HEK293 (cell line): ENCODE results near the gene THOC7.

ENCODE experiments used
- CTCF ChIA-PET: fragments of 350-600 bp; formaldehyde crosslinking; extraction: SDS; loops from one replicate; lab custom pipeline; 2021; ENCODE audit warnings: antibody characterized with exemption; lab: Yijun Ruan, JAX
- POLR2A ChIA-PET: fragments of 300-600 bp; formaldehyde crosslinking; extraction: SDS; loops from one replicate; lab custom pipeline; 2020; ENCODE audit warnings: antibody characterized with exemption, inconsistent platforms; lab: Yijun Ruan, JAX
- H3K27ac ChIP-seq: fragments of 200-500 bp; sonication (Bioruptor generic); 2 replicates; pipeline ENCODE4 v1.5.1; 2014; ENCODE audit warnings: low read depth, low read length, control low read depth, inconsistent platforms; ENCODE audit errors: extremely low read depth
- H3K36me3 ChIP-seq, 2 experiments: fragments of 200-500 bp in 1 of 2; sonication (Bioruptor generic) in 1 of 2; 1 replicate in 1 of 2; 2 replicates in 1 of 2; pipeline ENCODE4 v1.5.1; 2014 to 2017; ENCODE audit warnings: inconsistent platforms in 2 of 2, low read length in 2 of 2; ENCODE audit not compliant: control insufficient read depth in 2 of 2, insufficient read depth in 1 of 2
- H3K4me1 ChIP-seq: fragments of 200-500 bp; sonication (Bioruptor generic); 2 replicates; pipeline ENCODE4 v1.5.1; 2014; ENCODE audit warnings: mild to moderate bottlenecking, low read length, inconsistent platforms; ENCODE audit not compliant: control insufficient read depth, insufficient read depth
- H3K4me3 ChIP-seq: 2 replicates; pipeline ENCODE4 v1.5.1; 2011; ENCODE audit warnings: low read depth, mild to moderate bottlenecking, control low read depth, low read length, moderate library complexity
- H3K9me3 ChIP-seq: fragments of 200-500 bp; sonication (Bioruptor generic); 2 replicates; pipeline ENCODE4 v1.5.1; 2014; ENCODE audit warnings: low read depth, low read length, inconsistent platforms; ENCODE audit not compliant: control insufficient read depth, insufficient read depth
- BCL11A ChIP-seq: fragments of 450-650 bp; formaldehyde crosslinking; IDR thresholded peaks from 2 replicates; pipeline ENCODE4 v1.5.1; 2016; ENCODE audit warnings: low read depth, missing biosample characterization, missing genetic modification characterization
- KLF1 ChIP-seq: fragments of 450-650 bp; formaldehyde crosslinking; IDR thresholded peaks from 2 replicates; pipeline ENCODE4 v1.5.1; 2016; ENCODE audit warnings: missing biosample characterization, missing genetic modification characterization
- SALL2 ChIP-seq: fragments of 450-650 bp; formaldehyde crosslinking; IDR thresholded peaks from 2 replicates; pipeline ENCODE4 v1.5.0; 2017; ENCODE audit warnings: missing biosample characterization, mild to moderate bottlenecking, missing genetic modification characterization, borderline replicate concordance
- SCRT2 ChIP-seq: fragments of 450-650 bp; formaldehyde crosslinking; IDR thresholded peaks from 2 replicates; pipeline ENCODE4 v1.5.1; 2016; ENCODE audit warnings: missing biosample characterization, missing genetic modification characterization
- YY2 ChIP-seq: fragments of 450-650 bp; formaldehyde crosslinking; IDR thresholded peaks from 2 replicates; pipeline ENCODE4 v1.5.1; 2016; ENCODE audit warnings: missing biosample characterization, missing genetic modification characterization
- ZBTB1 ChIP-seq: fragments of 450-650 bp; formaldehyde crosslinking; IDR thresholded peaks from 2 replicates; pipeline ENCODE4 v1.5.1; 2016; ENCODE audit warnings: missing biosample characterization, missing genetic modification characterization
- ZBTB17 ChIP-seq: fragments of 450-650 bp; formaldehyde crosslinking; IDR thresholded peaks from 2 replicates; pipeline ENCODE4 v1.5.1; 2016; ENCODE audit warnings: missing biosample characterization, missing genetic modification characterization
- ZBTB21 ChIP-seq: fragments of 450-650 bp; formaldehyde crosslinking; IDR thresholded peaks from 2 replicates; pipeline ENCODE4 v1.5.1; 2017; ENCODE audit warnings: missing biosample characterization, missing genetic modification characterization
- ZNF174 ChIP-seq: fragments of 450-650 bp; formaldehyde crosslinking; IDR thresholded peaks from 2 replicates; pipeline ENCODE4 v1.5.0; 2017; ENCODE audit warnings: missing biosample characterization, mild to moderate bottlenecking, missing genetic modification characterization
- ZNF2 ChIP-seq: fragments of 450-650 bp; formaldehyde crosslinking; IDR thresholded peaks from 2 replicates; pipeline ENCODE4 v1.5.1; 2016; ENCODE audit warnings: missing biosample characterization, missing genetic modification characterization
- ZNF214 ChIP-seq: fragments of 450-650 bp; formaldehyde crosslinking; IDR thresholded peaks from 2 replicates; pipeline ENCODE4 v1.5.1; 2017; ENCODE audit warnings: missing biosample characterization, mild to moderate bottlenecking, missing genetic modification characterization, borderline replicate concordance
- ZNF221 ChIP-seq: fragments of 450-650 bp; formaldehyde crosslinking; IDR thresholded peaks from 2 replicates; pipeline ENCODE4 v1.5.1; 2017; ENCODE audit warnings: missing biosample characterization, missing genetic modification characterization, borderline replicate concordance
- ZNF426 ChIP-seq: fragments of 450-650 bp; formaldehyde crosslinking; IDR thresholded peaks from 2 replicates; pipeline ENCODE4 v1.5.1; 2017; ENCODE audit warnings: missing biosample characterization, missing genetic modification characterization, mild to moderate bottlenecking, inconsistent platforms, moderate library complexity
- ZNF433 ChIP-seq: fragments of 450-650 bp; formaldehyde crosslinking; IDR thresholded peaks from 2 replicates; pipeline ENCODE4 v1.5.1; 2016; ENCODE audit warnings: missing biosample characterization, missing genetic modification characterization, low read depth
- ZNF777 ChIP-seq: fragments of 450-650 bp; formaldehyde crosslinking; IDR thresholded peaks from 2 replicates; pipeline ENCODE4 v1.5.1; 2017; ENCODE audit warnings: missing biosample characterization, missing genetic modification characterization, borderline replicate concordance
- ZXDB ChIP-seq: fragments of 450-650 bp; formaldehyde crosslinking; IDR thresholded peaks from 2 replicates; pipeline ENCODE4 v1.5.1; 2016; ENCODE audit warnings: missing biosample characterization, missing genetic modification characterization
- TF ChIP-seq, protein P1 (sequence below): fragments of 450-650 bp; formaldehyde crosslinking; IDR thresholded peaks from 2 replicates; pipeline ENCODE4 v1.5.1; 2016; ENCODE audit warnings: missing biosample characterization, missing genetic modification characterization
- TF ChIP-seq, protein P2 (sequence below): fragments of 450-650 bp; formaldehyde crosslinking; IDR thresholded peaks from 2 replicates; pipeline ENCODE4 v1.5.1; 2016; ENCODE audit warnings: missing biosample characterization, missing genetic modification characterization, low read depth
- TF ChIP-seq, protein P3 (sequence below): fragments of 450-650 bp; formaldehyde crosslinking; IDR thresholded peaks from 2 replicates; pipeline ENCODE4 v1.5.1; 2016; ENCODE audit warnings: missing biosample characterization, missing genetic modification characterization
- TF ChIP-seq, protein P4 (sequence below): fragments of 450-650 bp; formaldehyde crosslinking; IDR thresholded peaks from 2 replicates; pipeline ENCODE4 v1.5.1; 2016; ENCODE audit warnings: missing biosample characterization, missing genetic modification characterization

Gene THOC7

GRCh38 chr3:63874769-63875168, 11.2 kb upstream of the THOC7 start:
- TF ChIP-seq KLF1 (no peak), ZNF214 (no peak), ZXDB (tag by site-specific recombination) (no peak), ZBTB21 (tag by site-specific recombination) (no peak), ZNF221 (tag by site-specific recombination) (no peak), SALL2 (tag by site-specific recombination) (no peak), ZNF174 (tag by site-specific recombination) (no peak)
- TF ChIP-seq, protein P1, sequence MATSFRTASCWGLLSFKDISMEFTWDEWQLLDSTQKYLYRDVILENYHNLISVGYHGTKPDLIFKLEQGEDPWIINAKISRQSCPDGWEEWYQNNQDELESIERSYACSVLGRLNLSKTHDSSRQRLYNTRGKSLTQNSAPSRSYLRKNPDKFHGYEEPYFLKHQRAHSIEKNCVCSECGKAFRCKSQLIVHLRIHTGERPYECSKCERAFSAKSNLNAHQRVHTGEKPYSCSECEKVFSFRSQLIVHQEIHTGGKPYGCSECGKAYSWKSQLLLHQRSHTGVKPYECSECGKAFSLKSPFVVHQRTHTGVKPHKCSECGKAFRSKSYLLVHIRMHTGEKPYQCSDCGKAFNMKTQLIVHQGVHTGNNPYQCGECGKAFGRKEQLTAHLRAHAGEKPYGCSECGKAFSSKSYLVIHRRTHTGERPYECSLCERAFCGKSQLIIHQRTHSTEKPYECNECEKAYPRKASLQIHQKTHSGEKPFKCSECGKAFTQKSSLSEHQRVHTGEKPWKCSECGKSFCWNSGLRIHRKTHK (tag by site-specific recombination) = no peak
- TF ChIP-seq, protein P2, sequence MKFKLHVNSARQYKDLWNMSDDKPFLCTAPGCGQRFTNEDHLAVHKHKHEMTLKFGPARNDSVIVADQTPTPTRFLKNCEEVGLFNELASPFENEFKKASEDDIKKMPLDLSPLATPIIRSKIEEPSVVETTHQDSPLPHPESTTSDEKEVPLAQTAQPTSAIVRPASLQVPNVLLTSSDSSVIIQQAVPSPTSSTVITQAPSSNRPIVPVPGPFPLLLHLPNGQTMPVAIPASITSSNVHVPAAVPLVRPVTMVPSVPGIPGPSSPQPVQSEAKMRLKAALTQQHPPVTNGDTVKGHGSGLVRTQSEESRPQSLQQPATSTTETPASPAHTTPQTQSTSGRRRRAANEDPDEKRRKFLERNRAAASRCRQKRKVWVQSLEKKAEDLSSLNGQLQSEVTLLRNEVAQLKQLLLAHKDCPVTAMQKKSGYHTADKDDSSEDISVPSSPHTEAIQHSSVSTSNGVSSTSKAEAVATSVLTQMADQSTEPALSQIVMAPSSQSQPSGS = no peak
- TF ChIP-seq, protein P3, sequence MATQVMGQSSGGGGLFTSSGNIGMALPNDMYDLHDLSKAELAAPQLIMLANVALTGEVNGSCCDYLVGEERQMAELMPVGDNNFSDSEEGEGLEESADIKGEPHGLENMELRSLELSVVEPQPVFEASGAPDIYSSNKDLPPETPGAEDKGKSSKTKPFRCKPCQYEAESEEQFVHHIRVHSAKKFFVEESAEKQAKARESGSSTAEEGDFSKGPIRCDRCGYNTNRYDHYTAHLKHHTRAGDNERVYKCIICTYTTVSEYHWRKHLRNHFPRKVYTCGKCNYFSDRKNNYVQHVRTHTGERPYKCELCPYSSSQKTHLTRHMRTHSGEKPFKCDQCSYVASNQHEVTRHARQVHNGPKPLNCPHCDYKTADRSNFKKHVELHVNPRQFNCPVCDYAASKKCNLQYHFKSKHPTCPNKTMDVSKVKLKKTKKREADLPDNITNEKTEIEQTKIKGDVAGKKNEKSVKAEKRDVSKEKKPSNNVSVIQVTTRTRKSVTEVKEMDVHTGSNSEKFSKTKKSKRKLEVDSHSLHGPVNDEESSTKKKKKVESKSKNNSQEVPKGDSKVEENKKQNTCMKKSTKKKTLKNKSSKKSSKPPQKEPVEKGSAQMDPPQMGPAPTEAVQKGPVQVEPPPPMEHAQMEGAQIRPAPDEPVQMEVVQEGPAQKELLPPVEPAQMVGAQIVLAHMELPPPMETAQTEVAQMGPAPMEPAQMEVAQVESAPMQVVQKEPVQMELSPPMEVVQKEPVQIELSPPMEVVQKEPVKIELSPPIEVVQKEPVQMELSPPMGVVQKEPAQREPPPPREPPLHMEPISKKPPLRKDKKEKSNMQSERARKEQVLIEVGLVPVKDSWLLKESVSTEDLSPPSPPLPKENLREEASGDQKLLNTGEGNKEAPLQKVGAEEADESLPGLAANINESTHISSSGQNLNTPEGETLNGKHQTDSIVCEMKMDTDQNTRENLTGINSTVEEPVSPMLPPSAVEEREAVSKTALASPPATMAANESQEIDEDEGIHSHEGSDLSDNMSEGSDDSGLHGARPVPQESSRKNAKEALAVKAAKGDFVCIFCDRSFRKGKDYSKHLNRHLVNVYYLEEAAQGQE (tag by site-specific recombination) = no peak
- no peak overlapping the region for H3K27ac ChIP-seq
- H3K9me3 ChIP-seq = no peaks in the 10 kb centered on the region
- no peak overlapping the region for H3K4me3 ChIP-seq
- CTCF ChIA-PET = interaction anchor here (0.7 to 0.9 kb wide), 2 partner anchors 17 to 86 kb away, joined by 3 to 4 read pairs; no protein-coding TSS in a partner anchor
- no peaks in the 10 kb centered on the region for H3K36me3 ChIP-seq
- POLR2A ChIA-PET = no interaction called here
- H3K4me1 ChIP-seq = peaks cover 5% of the 10 kb centered on the region

DNA sequence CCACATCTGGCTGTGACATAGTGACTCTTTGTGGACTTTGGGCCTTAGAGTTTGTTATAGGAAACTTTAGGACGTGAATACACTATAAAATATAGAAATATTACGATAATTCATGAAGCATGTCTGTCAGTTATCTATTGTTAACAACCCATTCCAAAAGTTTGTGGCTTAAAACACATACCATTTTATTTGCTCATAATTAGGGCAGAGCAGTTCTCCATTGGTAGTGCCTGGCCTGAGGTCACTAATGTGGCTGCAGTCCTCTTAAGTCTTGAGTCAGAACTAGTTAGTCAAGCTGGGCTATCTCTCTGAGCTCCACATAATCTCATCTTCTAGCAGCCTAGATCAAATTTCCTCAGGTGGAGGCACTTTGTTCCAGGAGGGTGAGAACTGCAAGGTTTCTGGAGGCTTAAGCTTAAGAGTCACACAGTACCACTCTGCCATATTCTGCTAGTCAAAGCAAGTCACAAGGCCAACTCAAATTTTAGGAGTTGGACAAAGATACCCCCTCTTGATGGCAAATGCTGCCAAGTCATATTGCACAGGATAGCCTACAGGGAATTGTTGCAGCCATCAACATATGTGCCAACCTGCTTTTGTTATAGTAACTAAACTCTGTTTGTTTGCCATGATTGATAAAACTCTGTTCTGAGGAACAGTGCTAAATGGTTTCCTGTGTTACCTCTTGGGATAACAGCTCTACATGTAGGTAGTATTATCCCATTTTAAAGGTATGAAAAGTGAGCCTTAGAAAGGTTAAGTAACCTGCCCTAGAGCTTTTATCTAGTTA, 8.7 kb upstream of the THOC7 start:
- CTCF ChIA-PET = no interaction called here
- H3K27ac ChIP-seq = no peak overlapping the region
- POLR2A ChIA-PET = no interaction called here

DNA sequence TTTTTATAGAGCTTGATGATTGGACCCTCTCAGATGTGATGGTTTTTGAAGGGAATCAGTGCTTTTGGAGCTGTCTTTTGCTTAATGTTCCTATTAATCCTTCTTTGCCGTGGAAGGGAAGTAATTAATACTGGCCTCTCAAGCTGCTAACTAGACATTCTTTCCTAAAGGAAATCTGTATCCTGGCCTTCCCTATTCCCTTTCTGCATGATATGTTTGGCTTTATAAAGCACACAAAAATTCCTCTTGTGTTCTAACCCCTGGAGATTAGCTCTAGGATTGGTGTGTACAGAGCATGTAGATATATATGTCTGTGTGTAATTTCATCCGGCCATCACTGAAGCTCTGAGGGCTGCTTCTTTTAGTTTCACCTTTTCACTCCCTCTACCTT, 7.0 kb upstream of the THOC7 start:
- Histone ChIP-seq H3K36me3 (peaks cover 0 to 4% of the 10 kb centered on the region in 2 experiments; a peak in 1 of 3 replicates), H3K9me3 (no peaks in the 10 kb centered on the region), H3K4me3 (no peak overlapping the region), H3K27ac (no peak overlapping the region), H3K4me1 (peaks cover 3% of the 10 kb centered on the region)
- ChIA-PET CTCF (interaction anchor here (0.5 kb wide), 1 partner anchor 9 kb away, joined by 3 read pairs; no protein-coding TSS in a partner anchor), POLR2A (no interaction called here)
- no peak for TF ChIP-seq YY2 (tag by site-specific recombination)
- TF ChIP-seq, protein P4, sequence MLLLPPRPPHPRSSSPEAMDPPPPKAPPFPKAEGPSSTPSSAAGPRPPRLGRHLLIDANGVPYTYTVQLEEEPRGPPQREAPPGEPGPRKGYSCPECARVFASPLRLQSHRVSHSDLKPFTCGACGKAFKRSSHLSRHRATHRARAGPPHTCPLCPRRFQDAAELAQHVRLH (tag by site-specific recombination) = no peak
- TF ChIP-seq SCRT2 (tag by site-specific recombination) = no peak
- no peak for TF ChIP-seq ZNF2 (tag by site-specific recombination)
- TF ChIP-seq, protein P1 (tag by site-specific recombination) = no peak
- no peak for TF ChIP-seq ZBTB1 (tag by site-specific recombination)
- no peak for TF ChIP-seq ZNF426
- no peak for TF ChIP-seq ZNF433 (tag by site-specific recombination)
- no peak for TF ChIP-seq BCL11A (tag by site-specific recombination)

More for the DNA sequence above, 8.7 kb upstream of the THOC7 start:
- Histone ChIP-seq H3K4me1 (peaks cover 5% of the 10 kb centered on the region), H3K4me3 (no peak overlapping the region), H3K9me3 (no peaks in the 10 kb centered on the region), H3K36me3 (peaks cover 0 to 2% of the 10 kb centered on the region in 2 experiments; a peak in 1 of 3 replicates)
- TF ChIP-seq ZNF777 (tag by site-specific recombination) (no peak), ZBTB17 (peak; percentile 76), ZNF426 (no peak)
